HG03442 (cell line): ENCODE data around the gene CNNM3.
A peak's percentile ranks its signal among the peaks of the same experiment; 100 is the strongest.
"Not testable (repeated sequence)": the region's sequence is repeated elsewhere in the genome, so short reads cannot be mapped to it uniquely, and the experiment has no call there.

ENCODE experiments used
- ATAC-seq: cut with Tn5 transposase; IDR thresholded peaks from one replicate; pipeline ENCODE4 v1.9.1; 2021; ENCODE audit warnings: mild to moderate bottlenecking, moderate library complexity; ENCODE audit not compliant: unreplicated experiment

The CNNM3 gene

DNA sequence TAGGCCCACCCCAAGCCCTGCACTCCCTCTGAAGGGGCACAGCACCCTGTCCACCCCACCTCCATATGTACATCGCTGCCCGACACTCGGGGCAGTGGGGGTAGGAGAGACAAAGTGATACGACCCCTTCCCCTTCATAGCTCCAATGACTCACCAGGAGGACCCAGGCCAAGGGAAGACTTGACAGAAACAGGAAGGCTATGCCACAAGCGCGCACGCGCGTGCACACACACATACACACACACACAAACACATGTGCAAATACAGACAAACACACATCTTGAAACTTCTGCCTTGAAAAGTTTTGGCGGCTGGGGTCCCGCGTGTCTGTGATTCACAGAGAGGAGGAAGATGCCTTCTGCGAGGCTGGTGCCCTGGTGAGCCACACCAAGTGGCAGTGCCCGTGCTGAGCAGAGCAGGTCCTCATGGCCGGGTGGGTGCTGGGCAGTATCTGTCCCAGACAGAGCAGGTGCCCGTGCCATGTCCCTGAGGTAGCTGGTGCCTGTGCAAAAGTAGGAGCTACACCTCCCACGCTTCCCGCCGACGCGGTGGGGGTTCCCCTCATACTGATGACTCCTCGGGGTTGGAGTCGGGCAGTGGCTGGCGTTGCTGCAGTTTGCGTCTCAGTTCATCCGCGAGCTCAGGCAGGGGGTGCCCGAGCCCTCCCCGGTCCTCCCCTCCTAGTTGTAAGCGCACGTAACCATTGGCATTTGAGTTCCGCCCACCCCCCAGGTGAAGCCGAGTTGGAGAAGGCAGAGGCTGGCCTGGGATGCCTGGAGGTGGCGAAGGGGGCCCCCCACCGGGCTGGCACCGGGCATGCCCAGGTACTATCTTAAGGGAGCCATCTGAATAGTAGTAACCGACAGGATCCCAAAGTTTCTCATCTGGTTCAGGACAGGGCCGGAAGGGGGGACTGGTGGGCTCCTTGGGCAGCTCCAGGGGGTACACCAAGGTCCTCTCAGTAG lies 44.3 kb downstream of the CNNM3 start:
- ATAC-seq, result no peak

DNA sequence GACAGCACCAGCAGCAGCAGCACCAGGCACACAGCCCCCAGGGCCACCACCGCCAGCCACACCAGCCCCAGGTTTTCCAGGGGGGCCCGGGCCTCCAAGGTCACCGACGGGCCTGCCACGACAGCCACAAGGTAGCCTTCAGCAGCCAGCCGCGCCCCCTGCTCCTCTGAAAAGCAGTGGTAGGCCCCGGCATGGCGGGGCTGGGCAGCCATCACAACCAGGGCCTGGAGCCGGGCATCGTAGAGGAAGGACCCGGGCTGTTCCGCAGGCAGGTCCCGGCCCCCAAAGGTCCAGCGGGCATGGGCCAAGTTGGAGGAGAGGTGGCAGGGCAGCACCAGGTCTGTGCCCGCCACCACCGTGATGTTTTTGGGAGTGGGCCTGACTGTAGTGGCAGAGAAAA lies 45.0 kb downstream of the CNNM3 start:
- no peak for ATAC-seq

DNA sequence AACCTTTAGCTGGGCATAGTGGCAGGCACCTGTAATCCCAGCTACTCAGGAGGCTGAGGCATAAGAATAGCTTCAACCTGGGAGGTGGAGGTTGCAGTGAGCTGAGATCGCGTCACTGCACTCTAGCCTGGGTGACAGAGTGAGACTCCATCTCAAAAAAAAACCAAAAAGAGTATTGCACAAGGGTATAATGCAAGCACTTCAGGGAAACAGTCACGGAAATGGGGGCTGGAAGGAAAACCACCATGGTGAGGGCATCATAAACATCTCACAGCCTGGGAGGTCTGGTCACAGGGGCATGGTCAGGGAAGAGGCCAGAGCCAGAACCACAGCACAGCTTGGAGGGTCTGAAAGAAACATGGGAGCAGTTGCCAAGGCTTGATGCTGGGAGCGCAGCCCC lies 47.0 kb downstream of the CNNM3 start:
- ATAC-seq, result not testable (repeated sequence)

DNA sequence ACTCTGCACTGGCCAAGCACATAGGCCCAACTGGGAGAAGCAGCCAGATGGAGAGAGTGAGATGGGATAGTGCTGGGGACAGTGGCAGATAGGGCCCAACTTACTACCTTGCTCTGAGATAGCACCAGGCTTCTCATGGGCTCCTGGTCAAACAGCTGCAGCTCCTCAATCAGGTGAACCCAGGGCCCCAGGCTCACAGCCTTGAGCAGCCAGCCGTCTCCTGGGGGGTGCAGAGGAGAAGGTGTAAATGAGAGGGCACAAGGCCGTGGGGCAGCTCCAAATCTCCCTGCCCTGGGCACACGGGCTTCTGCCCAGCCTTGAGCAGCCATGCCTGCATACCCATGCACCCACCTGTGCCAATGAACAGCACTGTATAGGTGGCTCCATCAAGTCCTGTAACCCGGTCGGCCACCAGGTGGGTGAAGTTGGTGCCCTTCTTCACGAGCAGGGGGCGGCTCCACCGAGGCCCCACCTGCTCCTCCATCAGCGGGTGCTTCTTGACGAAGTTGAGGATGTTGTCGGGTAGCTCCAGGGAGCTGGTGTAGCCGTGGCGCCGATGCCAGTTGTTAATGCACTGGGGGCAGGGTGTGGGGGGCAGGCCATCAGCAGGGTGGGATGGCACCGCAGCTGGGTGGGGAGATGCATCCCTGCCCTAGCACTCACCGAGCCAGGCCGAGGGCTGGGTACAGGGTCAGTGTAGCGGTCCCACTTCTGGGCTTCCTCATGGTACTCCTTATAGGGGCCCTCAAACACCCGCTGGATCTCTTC lies 47.7 kb downstream of the CNNM3 start:
- ATAC-seq, result no peak

DNA sequence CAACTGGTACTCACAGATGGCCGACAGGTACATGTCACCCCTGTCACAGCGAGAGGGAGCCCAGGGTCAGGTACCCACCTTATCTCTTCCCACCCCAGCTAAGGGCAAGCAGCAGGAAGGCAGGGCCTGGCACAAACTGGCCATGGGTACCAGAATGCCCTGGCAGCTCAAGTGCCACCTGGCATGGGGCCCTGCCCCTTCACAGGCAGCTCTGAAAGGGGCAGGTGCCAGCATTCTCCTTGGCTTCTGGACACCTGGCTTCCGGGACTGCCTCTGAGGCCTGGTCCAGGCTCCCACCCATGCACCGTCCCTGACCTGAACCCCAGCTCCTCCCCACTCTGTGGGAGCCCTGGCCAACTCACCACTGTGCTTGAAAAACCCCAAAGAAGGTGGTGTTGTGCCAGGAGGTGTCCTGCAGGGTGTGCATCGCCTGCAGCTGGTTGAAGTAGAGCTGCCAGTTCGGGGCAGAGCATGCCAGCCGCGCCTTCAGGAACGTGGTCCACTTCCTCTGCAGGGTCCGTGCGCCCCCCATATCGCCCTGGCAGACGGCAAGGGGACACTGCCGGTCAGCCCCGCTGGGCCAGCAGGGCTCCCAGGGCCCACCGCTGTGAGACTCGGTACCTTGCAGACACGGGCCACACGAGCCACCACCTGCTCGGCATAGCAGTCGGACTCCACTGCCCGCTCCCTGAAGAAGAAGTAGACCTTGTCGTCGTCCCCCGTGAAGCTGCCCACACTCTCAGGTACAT lies 48.4 kb downstream of the CNNM3 start:
- no peak for ATAC-seq

DNA sequence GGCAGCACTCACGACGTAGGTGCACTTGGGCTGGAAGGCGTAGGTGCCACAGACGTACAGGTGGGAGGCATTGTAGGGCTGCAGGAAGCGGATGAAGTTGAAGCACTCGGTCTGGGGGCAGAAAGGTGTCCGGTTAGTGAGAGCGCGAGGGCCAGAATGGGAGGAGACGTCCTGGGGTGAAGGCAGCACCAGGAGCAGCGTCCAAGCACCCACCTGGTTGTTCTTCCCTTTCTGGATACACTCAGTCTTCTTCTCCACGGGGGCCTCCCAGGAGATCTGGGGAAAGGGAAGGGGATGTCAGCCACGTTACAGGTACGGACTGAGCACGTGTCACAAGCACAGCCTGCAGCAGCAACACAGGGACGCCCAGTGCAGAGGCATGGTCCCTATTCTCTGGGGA lies 49.6 kb downstream of the CNNM3 start:
- ATAC-seq, result no peak

DNA sequence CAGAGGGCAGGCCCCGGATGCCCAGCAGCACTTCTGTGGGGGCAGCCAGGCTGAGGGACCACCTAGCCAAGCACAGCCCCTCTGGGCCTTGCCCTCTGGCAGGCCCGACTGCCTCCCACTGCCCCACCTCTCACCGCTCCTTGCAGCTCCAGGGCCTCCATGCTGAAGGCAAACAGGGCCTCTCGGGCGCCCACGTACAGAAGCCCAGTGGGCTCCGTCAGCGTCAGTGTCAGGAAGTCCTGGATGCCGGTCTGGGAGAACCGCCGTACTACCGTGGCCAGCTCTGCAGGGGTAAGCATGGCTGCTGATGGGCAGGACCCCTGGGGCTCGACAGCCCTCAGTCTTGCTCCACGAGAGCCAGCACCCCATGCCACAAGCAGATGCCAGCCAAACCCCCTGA lies 50.1 kb downstream of the CNNM3 start:
- ATAC-seq, result no peak

DNA sequence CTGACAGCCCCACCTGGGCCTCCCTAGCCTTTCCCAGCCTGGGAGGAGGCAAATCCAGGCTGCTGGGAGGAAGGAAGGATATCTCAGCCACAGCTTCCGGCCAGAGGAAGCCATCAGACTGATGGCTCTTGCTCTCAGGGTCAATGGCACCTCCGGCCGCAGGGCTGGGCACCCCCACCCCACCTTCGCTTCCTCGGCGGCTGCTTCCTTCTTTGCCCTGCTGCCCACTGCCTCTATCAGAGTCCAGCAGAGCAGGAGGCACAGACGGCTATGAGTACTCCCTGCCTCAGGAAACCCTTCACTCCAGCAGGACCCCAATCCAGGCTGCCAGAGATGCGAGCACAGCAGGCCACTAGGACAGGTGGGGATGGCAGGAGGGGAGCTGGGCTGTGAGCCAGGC lies 50.5 kb downstream of the CNNM3 start:
- no peak for ATAC-seq

DNA sequence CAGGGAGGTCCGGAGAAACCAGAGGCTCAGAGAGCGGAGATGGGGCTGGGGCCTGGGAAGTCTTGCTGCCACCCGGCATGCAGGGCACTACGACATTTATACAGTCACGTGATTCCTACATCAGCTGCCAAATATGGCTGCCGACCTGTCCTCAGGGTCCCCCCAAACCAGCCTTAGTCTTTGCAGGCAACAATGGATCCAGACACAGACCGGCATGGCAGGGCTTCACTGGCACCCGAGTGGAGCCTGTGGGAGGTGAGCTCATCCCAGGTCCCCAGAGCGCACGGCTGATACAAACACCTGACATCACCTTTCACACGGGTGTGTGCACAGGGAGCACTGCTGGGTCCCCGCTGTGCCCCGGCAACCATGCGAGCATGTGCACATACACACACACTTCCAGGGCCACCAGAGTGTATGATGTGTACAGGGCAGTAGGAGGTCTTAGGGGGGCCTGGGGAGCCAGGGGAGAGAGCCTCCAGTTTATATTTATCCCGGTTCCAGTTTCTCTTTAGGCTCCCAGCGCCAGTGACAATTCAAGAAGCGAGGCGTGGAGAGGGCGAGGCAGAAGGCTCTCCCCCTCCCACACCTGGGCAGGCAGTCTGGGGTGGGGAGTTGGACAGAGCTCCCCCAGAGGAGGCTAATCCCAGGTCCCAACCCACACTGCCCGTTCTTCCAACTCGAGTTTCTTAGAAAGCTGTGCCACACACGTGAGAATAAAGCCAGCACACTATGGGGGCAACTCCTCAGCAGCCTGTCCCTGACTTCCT lies 51.1 kb downstream of the CNNM3 start:
- no peak for ATAC-seq

DNA sequence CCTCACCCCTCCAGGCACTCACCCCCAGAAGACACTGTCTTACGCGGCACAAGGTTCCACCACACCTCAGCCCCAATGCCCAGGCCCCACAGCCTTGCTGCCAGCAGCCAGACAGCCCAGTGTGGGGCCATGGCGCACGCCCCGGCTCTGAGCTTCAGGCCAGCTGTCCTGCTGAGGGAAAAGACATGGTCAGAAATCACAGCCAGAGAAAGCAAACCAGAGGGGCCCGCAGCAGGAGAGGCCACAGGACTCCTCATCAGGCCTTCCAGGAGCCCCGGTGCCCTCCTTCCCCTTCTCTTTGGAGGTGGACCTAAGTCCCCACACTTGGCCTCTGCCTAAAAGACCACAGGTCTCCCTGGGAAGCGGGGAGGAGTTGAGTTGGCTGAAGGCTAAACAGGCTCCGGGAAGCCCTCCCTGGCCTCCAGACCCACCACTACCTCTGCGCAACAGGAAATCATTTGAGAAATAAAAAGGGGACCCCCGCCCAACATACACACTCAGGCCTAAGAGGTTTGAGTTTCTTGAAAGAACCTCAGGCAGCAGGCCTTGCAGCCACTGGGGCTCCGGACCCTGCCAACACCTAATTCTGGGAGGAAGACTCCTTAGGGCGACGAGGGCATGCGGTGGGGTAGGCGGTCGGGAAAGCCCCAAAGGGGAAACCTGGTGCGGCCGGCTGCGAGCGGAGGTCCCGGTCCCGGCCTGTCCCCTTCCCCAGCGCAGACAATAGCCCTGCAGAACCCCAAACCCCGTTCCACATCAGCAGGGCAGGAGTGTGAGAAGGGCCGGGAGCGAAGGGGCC lies 51.9 kb downstream of the CNNM3 start:
- peak; percentile 9 for ATAC-seq

DNA sequence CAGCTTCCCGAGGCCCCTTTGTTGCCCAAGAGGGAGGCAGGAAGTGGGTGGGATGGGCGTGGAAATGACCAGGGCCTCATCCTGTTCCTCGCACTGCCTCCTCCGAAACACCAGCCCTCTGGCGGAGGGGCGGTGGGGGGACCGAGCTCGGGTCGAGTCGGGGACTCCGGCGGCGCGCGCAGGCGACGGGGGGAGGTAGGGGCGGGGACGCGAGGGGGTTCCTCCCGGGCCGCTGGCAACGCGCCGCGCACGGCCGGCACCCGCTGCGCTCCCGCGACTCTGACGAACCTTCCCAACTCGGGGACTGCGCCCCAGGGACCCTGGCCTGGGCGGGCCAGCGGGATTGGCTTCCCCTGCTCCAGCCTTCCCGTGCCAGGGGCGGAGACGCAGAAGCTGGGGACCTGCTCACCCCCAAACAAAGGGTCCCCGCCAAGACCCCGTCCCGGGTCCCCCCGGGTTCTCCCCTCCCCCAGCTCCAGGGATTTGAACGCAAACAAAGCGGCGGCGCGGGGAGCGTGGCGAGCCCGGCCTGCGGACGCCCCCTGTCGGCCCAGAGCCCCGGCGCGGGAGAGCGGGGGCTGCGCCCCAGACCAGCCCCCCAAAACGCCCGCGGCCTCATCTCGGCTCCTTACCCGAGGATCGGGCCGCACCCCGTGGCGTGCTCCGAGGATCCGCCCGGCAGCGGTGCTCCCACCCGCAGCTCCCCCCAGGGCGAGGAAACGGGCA lies 52.6 kb downstream of the CNNM3 start:
- peak; percentile 34 for ATAC-seq

DNA sequence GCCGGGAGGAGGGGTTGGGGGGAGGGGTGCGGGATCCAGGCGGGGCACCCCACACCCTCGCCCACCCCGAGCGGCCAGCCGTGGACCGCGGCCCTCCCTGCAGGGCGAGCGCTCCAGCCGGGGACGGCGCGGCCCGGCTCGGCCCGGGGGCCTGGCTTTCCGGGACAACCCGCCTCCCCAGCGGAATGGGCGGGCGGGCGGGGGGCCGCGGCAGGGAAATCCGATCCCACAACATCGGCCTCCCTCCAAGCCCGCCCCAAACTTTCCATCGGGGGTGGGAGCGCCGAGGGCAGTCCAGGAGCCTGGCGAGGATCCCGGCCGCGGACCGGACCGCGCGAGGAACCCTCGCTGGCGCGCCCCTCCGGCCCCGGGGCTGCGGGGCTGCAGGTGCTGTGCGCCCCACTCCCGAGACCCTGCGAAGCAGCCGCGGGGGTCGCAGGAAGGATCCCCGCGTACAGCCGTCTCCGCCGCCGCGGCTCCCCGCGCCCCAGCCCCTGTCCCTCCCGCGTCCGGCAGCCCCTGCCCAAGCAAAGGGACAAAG lies 53.3 kb downstream of the CNNM3 start:
- ATAC-seq, result peak; percentile 3

DNA sequence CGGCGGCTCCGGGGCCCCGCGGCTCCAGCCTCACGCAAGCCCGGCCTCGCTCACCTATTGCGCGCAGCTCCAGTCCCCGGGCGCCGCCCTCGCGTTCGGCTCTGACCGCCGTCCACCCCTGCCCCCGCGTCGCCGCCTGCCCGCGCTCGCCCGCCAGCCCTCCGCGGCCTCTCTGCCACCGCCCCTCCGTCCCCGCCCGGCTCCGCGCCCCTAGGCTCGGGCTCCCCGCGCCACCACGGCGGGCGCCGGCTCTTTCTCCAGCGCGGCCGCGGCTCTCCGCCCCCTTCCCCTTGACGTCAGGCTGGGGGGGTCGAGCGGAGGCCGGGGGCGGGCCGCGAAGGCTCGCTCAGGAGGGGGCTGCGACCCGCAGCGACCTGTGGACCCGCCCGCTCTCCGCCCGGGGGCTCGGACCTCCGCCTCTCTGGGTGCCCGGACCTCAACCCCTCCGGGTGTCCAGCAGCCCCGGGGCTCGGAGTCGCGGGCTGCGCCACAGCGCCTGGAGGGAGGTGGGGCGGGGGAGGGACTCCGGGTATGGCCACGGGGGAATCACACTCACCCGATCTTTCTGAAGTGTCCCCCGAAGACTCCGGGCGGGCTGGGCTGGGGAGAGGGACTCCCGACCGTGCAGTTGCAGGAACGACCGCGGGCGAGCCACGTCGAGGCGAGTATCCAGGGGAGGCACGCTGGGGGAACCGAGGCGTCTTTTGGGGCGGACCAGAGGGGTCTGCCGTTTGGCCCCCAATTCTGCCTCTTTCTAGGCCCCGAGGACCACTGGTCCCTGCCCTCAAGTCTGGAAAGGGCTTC lies 54.0 kb downstream of the CNNM3 start, which contains the start of gene SEMA4C:
Gene SEMA4C, minus strand, starts transcription at position 259 of the 804 bp plus-strand sequence. CDS start 2,194 bp downstream, outside the sequence.
- no peak for ATAC-seq

DNA sequence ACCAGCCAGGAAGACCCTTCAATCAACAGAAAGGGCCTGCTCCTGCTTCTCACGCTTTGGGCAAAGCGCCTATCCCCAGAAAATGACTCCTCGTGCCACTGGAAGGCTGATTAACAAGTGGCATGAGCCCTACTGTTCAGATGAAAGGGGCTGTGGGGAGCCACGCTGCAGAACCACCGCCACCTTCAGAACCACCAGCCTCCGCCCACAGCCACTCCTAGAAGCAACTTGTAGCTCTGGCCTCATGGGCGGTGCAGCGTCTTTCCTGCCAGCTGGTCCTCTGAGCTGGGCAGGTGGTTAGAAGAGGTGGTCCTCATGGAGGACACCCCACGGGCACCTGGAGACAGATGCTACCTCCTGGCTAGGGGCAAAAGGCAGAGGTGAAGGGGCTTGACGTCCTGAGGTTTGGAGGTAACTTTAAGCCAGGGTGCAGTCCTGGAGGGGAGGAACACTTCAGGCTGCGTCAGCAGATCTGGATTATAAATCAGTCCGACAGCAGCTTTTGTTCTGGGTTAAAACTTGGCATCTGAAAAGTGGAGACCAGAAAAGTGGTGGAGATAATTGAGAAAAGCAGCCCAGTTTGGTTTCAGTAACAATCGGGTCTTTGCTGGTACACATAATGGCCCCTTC lies 54.7 kb downstream of the CNNM3 start:
- no peak for ATAC-seq

DNA sequence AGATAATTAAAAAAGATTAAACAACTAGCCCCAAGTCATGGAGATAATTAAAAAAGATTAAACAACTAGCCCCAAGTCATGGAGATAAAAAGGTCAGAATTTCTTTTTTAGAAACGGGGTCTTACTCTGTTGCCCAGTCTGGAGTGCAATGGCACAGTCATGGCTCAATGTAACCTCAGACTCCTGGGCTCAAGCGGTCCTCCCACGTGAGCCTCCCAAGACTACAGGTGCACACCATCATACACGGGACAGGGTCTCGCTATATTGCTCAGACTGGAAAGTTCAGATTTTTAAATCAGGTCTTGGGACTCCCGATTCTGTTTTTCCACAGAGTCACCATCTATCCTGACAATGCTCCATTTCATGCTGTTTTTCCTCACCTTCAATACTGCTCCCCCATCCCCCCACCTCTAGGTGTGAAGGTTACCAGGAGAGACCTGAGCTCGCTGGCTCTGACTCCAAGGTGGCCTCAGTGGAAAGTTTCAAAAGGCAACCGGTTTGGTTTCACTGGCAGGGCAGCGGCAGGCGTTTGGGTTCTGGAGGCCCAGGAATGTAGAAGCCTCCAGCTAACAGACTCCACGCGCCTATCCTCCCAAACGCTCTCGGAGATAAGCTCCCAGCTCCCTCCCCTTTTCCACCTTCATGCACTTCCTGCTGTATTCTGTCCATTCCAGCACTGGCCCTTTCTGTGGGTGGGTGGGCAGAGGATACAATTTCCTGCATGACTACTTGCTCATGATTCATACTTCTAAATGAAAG lies 56.7 kb downstream of the CNNM3 start:
- ATAC-seq, result no peak

DNA sequence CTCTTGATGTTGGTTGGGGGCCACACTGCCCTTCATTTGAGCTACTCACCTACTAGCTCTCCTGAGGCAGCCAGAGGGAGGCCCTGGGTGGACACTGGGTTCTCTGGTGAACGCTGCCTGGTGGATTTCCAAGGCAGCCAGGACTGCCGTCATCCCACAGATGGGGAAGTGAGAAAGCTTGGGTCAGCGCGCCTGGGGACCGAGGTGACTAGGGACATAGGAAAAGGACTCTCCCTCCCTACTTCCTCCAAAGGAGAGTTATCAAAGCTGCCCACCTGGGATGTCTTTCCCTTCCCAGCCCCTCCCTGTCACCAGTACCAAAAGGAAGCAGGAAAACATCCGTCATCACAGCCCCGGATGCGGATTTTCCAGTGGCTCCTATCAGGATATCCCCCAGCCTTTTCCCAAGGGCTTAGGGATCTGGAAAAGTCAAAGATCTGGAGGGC lies 57.6 kb downstream of the CNNM3 start:
- no peak for ATAC-seq
